ELF-1 (cell line): ENCODE results near the gene LRRK1.
A peak's percentile ranks its signal among the peaks of the same experiment; 100 is the strongest.

Experiments used
- DNase-seq: peaks from one replicate; pipeline ENCODE4 v3.0.0-alpha.2; 2016; ENCODE audit warnings: low read depth, low spot score

LRRK1 gene

DNA sequence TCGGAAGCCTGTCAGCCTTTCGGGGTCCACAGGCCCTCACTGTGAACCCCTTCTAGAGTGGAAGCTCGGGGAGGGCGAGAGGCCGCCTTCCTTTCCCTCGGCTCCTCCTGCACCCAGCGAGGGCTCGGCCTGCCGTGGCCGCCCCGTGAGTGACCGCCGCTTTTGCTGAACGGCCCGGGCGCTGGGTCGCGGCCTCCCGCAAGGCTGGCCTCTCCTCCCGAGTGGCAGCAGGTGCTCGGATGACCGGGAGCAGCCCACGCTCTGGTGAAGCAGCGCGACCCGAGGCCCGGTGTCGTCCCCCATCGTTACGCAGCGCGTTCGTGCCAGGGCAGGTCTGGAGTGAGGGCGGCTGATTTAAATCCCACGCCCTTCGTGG is 53.8 kb downstream of the LRRK1 start:
- no peak for DNase-seq

DNA sequence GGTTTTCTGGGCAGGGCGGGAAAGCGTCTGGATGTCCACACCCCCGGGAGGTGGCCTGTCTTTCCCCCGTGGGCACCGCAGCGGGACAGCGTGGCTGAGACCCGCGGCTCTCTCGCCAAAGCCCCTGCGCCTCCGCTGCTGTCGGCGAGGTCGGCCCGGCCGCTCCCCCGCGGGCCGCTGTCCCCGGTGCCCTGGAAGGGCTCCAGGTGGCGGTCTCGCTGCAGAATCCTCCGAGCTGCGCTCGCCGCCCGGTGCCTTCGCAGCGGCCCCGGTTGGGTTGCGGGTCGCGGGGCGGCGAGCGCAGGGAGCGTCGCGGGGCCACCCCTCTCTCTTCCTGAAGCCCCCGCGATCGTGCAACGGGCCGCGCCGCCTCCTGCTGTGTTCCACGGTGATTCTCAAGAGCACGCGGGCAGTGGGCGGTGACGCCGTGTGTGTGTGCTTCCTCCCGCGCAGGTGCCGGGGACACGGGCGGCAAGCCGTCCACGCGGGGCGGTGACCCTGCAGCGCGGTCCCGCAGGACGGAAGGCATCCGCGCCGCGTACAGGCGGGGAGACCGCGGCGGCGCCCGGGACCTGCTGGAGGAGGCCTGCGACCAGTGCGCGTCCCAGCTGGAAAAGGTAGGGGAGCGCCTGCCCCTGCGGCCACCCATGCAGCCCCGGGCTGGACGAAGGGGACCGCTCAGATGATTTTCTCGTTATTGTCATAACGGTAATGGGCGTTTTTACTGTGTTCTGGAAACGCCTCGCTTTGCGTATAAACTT is 54.4 kb downstream of the LRRK1 start:
- DNase-seq: peak; percentile 49

DNA sequence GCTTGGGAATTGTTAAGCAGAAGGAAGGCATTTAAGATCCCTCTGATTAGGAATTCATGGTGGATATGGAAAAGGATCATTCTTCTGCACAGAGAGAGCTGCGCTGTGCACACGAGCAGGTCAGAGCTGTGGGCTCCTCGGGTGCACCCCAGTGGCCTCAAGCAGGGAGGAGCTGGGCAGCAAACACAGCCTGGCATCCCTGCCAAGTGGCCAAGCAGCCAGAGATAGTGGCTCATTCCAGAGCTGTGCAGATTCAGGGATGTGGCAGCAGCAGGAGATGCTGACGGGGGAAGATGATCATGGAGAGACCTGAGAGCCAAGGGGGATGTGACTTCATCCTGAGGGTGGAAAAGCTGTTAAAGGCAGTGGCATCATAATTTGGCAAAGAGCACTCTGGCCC is 55.9 kb downstream of the LRRK1 start:
- no peak for DNase-seq

DNA sequence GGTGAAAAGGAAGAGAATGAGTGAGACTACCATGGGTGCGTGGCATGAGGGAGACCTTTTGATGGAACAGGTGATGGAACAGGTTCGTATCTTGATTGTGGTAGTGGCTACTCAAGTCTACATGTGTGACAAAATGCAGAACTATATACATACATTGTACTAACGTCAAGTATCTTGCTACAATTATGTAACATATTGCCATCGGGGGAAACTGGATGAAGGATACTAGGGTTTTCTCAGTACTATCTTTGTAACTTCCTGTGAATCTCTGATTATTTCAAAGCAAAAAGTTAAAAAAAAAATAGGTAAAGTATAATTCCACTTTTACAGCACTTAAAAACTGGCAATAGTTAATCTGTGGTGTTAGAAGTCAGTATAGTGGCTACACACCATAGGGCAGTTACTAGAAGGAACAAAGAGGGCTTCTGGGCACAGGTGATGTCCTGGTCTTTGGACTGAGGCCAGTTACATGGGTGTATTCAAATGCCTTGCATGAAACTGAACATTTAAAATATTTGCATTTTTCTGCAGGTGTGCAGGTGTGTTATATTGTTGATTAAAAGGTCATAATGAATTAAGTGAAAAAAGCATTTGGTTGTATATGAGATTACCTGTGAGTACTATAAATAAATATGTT is 61.4 kb downstream of the LRRK1 start:
- DNase-seq: no peak

DNA sequence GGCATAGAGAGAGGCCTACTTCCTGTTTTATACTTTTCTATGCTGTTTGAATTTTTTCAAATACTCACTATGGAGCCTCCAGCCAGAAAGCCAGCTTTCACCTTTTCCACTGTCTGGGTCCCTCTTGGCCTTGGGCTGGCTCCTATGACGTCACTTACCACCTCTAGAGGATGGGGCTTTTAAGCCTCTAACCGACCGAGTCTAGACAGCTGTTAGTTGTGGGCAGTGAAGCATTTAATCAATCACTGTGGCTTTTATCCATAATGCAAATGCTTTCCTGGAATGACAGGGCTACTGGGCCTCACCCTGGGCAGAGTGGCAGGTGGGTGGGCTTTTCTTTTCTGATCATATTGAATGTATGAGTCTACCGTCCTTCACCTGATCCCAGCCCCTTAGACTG is 61.9 kb downstream of the LRRK1 start:
- DNase-seq: no peak

DNA sequence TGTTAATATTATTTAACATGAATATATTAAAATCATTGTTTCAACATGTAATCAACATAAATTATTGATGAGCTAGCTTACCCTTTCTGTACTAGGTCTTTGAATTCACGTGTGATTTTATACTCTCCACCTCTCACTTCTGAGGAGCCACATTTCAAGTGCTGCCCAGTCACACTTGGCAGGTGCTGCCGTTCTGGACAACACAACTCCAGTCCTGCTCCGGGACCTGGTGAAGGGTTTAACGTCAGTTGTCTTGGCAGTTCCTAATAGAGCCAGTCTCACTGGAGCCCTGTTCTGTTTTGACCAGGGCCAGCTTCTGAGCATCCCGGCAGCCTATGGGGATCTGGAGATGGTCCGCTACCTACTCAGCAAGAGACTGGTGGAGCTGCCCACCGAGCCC is 64.1 kb downstream of the LRRK1 start:
- no peak for DNase-seq

DNA sequence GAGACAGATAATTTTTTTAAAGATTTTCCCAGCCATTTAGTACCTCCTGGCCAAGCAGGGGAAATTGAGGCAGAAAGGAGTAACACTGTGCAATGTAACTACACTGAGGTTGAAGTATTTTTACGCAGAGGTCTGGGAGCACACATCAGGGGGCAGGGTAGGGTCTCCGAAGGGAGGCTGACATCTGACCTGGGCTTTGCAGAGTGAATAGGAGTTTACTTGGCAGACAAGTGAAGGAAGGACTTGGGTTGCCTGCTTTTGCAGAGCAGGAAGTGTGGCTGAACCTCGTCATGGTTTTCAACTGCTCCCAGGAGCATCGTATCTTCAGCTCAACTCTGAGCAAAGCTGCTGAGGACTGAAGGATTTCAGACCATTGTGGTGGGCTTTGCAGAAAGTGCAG is 66.2 kb downstream of the LRRK1 start:
- DNase-seq: no peak

DNA sequence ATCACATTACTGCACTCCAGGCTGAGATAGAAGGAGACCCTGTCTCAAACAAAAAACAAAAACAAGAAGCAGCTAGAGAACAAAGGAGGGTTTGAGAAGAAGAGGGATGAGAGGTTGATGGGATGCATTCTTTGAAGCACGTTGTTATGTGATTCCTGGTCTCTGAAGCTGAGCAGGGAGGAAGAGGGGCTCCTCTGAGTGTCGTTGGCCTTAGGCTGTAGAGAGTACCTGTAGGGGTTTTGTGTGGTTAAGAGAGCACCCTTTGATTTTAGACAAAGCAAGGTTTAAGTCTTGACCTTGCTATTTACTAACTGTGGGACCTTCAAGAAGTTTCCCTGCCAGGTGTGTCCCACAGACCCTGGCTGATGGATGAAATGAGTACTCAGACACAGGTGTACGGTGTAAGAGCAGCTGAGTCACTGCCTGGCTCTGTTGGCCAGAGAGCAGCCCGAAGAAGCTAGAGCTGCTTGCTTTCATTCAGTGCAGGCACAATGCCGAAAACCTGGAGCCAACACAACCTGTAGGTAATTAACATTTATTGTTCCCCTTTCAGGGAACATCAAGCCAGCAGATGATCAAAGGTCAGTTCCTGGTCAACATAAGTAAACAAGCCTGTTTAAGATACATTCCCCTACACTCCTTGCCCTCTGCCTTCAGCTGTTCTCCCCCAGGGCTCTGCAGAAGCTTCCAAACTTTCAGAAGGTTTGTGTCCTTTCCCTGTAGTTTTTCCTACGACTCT is 67.2 kb downstream of the LRRK1 start:
- peak; percentile 69 for DNase-seq

DNA sequence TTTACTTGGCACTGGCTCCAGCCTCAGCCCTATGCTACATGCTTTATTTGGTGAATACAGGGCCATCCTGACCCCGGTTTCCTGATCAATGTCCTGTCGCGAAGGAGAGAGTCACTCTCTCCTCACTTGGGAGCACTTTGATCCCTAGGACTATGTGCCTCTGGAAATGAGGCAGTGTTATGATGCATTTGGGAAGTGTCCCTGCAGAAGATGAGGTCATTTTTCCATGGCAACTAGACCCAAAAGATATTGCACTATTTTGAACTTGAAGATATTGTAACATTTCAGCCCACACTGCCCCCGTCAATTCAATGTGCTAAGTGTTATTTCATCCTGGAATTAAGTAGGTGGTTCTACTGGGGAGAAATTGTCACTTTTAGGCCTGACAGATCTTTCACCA is 68.0 kb downstream of the LRRK1 start:
- DNase-seq: no peak

DNA sequence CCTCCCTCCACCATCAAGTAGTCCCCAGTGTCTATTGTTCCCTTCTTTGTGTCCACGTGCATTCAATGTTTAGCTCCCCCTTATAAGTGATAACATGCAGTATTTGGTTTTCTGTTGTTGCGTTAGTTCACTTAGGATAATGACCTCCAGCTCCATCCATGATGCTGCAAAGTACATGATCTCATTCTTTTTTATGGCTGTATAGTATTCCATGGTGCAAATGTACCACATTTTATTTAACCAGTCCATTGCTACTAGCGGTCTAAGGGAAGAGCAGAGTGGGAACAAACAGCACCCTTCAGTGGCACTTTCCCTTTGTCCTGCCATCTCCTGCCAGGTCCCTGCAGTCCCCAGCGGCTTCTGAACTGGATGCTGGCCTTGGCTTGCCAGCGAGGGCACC is 69.1 kb downstream of the LRRK1 start:
- no peak for DNase-seq

DNA sequence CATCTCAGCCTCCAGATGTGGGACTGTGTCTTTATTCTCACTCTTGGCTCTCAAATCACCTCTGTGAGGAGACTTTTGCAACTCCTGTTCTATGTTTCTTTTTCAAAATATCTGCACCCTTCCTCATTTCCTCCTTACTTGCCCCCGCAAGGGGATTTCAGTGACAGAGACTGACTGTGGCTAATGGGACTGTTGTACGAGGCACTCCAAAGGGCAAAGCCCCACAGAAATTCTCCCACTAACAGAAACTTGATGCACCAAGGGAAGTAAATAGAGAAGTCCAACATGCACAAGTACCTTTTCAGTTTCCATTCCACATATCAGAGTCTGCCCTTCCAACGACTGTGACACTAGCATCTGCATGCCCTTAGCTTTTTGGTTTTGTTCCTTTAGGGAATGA is 69.7 kb downstream of the LRRK1 start:
- no peak for DNase-seq

DNA sequence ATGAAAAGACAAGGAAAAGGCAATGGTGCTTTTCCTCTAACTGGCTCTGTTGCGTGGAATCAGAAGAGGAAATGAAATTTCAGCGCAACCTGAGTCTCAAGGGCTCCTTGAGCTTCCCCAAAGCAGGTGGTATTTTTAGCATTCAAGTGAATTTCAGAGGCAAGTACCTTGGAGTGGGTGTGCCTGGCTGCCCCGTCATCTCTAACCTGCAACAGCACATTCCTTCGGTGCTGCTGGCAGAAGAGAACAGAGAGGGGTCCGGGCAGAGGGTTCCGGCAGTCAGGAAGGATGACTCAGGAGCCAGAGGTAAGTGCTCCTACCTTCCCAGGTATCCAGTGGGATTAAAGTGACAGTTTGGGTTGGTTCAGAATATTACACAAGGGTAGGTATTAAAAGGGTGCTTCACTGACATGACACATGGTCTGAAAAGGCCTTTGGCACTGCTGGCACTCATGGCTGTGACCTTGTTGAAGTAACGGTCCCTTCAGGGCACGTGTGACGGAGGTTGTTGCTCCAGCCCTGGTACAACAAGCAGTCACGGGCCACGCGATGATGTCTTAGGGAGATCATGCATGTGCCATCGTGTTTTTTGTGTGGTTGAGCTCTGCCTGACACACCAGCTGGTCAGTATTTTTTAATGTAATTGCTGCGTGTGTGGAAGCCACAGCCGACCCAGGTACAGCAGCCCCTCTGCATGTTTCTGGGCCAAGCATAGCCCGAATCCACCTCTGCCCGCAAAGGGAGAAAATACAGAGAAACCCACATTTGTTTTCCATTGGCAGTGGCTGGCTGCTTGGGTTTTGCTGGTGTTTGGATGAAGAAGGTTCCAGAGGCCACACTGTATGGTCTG is 75.7 kb downstream of the LRRK1 start:
- no peak for DNase-seq

DNA sequence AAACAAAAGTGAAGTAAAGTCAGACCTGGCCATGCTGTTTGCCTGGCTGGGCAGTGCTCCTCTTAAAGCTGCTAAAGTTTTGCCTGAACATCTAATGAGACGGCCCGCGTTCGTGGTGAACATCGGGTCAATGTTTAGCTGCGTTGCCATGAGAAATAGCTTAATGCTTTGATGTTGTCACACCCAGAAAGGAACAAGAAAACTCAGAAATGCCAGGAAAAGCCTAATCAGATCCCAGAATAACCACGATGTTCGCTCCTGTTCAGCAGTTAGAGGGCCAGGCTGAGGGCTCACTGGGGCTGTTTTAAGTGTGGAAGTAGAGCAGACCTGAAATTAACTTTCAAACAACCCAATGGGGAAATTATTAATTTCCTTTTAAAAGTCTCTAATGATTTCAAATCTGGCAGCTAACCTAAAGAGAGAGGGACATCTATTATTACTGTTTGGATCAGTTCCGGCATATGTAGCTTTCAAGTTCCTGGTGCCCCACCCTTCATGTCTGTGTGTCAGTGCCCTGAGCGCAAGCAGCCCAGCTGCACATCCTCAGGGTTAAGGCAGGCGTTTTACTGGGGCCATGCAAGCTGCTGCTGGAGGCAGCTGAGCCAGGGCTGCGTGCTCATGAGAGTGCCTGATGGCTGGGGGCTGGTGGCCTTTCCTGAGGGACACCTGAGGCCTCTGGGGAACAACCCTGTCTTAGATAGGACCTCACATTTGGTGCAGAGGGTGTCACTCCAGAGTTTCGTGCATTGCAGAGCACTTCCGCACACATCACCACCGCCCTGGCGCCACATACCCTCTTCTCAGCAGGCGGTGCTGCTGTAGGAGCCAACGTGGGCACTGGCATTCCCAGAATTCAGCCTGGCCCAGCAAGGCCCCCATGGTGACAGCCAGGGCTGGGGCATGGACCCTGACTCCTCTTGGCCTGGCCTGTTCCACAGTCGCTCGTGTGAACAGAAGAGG is 76.6 kb downstream of the LRRK1 start:
- DNase-seq: no peak

DNA sequence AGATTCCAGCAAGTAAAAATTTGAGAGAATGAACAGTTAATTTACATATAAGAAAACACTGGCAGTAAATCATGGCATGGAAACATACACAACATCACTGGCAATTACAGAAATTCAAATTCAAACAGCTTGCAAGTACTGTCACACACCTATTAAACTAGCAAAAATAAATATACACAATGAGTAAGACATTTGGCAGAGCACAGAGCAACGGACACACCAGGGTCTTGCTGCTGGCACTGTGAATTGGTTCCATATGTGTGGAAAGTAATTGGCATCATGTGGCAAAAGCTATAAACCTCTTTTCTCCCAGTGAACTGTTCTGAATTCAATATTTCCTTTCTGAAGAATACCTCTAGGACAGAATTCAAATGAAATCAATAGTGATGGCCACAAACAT is 78.3 kb downstream of the LRRK1 start:
- no peak for DNase-seq

DNA sequence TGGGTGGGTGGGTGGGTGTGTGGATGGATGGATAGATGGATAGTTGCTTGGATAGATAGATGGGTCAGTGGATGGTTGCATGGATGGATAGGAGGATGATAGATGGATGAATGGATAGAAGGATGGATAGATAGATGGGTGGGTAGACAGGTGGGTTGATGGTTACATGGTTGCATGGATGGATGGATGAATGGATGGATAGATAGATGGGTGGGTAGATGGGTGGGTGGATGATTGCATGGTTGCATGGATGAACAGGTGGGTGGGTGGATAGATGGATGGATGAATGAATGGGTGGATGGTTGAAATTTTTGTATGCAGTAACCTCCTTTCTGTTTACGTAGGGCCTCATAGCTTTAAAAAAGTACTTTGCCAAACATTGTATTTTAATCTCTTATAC is 79.5 kb downstream of the LRRK1 start:
- no peak for DNase-seq

DNA sequence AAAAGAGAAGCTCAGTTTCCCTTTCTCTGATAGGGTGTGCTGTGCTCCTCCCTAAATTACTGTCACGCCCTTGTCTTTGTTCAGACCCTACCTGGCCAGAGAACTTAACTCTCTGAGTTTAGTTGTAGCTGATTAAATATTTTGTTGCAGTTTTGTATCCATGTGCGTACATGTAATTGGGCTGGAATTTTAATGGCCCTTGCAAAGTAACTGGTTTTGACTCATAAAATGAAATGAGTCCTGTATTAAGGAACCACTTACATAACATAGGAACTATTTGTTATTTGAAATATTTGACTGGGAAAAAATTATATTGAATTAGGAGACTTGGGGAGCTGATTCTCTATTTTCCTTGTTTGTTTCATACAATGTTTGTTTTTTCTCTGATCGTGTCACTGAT is 80.2 kb downstream of the LRRK1 start:
- no peak for DNase-seq

DNA sequence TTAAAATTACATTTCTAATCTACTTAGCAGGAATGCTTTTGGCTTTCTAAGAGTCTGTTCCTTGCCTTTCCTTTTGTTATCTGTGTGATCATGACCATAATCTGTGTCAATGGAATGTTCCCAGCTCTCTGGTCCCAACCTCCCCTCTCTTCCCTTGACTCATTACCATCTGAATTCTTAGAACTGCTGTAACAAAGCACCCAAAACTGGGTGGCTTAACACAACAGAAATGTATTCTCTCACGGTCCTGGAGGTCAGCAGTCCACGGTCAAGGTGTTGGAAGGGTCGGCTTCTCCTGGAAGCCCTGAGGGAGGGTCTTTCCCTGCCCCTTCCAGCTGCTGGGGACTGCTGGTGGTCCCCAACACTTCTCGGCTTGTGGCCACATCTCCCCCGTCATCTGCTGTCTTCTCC is 81.1 kb downstream of the LRRK1 start:
- peak; percentile 19 for DNase-seq

DNA sequence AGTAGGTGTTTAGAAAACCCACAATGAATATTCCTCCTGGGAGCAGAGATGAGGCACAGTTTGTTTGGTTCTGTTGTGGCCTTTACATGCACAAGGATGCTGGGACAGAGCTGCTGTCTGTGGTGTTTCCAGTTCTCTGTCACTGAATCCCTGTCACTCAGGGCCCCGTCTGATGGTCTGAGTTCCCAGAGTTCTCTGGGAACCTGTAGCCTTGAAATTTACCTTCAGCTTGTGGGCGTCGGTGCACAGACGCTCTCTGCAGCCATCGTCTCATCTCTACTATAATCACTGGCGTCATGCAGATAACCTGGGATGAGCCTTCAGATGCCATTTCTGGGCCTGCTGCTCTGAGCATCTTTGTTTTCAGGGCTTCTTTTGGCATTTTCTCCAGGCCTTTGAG is 81.9 kb downstream of the LRRK1 start:
- DNase-seq: no peak

DNA sequence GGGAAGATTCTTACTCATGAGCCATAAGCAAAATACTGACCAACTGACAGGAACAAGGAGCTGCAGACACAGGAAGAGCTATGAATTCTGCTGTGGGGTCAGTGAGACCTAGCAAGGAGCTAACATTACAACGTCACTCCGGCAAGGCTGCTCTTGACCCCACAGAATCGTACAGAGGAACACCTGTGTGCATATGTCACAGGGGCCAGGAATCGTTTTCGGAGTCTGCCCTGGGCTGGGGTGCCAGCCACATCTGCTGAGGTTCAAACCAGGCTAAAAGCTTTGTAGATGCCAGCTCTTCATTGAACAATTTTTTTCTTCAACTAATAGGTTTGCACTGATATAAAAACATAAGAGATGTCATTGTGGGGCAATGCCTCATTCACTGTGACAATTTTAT is 82.6 kb downstream of the LRRK1 start:
- DNase-seq: no peak

DNA sequence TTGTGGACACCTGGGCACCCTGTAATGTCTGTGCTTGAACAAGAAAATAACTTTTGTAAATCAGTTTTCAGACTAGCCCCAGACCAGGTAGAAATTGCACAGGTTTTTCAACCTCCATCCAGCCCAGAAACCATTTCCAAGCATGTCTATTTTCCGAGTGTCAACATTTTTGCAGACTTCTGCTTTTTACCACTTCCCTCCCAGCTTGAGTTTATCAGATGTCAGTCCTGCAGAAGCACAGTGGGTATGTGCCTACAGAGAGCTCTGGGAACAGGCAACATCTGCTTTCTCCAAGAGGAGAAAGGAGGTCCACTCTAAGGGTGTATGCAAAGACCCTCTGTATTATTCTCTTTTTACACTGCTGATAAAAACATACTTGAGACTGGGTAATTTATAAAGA is 83.9 kb downstream of the LRRK1 start:
- no peak for DNase-seq

DNA sequence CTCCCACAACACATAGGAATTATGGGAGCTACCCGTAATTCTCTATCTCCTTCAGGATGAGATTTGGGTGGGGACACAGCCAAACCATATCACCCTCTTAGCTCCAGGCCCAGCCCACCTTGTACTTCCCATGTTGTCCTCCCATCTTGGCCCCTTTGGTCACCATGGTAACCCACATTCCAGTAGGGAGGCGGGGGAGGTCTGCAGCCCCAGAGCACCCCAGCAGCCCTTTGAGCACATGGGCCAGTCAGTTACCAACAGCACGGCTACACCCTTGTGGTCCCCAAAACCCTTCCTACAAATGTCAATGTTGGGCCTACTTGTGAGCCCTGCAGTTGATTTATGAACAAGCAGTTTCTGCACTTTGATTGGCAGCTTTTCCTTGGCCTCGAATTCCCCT is 84.5 kb downstream of the LRRK1 start:
- DNase-seq: no peak
